Inferior parietal cortex (tissue), 1 donor: ENCODE results near the gene PRR7.

Source experiments
- DNase-seq: peaks from one replicate; pipeline ENCODE4 v3.0.0-alpha.2; 2016; ENCODE audit errors: extremely low spot score

The PRR7 gene

DNA sequence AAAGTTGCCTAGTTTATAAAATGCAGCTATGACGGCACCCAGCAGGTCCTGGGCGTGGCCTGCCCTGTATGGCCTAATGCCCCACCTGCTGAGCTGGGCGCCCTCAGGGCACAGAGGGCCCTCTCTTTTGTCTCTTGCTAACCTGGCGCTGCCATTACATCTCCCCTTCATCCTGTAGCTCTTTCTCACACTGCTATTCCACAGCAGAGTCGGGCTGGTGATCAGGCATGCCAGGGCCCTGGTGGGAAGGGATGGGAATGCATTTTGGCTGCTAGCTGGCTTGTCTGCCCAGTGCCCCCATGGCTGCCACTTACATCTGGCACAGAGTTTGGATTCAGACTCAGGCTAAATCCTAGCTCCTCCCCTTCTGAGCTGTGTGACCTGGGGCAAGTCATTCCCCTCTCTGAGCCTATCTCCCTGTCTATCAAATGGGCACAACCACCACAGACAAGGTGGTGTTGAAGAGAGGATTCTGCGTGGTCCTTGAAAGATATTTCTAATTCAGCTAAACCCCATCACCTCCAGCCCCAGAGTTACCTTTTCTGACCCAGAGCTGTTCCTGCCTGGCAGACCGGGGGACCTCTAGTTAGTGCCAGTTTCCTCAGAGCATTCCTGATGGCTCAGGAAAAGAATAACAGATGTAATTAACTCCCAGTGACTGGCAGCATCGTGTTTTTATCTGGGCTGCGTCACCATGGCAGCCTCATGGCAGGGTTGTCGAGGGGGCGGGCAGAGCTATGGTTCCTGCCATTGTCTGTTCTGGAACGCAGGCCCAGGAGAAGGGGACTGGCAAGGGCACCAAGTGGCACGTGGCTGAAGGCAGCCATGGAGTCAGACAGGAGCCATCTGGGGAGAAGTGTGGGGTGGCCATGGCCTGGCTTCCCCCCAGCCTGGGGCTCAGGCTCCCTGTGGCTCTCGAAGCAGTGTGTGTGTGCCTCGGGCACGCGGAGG lies 6.3 kb downstream of the PRR7 start:
- DNase-seq: no peak

- no peak for DNase-seq
Measured at GRCh38 chr5:177453852-177454396, 7.3 kb downstream of the PRR7 start.

DNA sequence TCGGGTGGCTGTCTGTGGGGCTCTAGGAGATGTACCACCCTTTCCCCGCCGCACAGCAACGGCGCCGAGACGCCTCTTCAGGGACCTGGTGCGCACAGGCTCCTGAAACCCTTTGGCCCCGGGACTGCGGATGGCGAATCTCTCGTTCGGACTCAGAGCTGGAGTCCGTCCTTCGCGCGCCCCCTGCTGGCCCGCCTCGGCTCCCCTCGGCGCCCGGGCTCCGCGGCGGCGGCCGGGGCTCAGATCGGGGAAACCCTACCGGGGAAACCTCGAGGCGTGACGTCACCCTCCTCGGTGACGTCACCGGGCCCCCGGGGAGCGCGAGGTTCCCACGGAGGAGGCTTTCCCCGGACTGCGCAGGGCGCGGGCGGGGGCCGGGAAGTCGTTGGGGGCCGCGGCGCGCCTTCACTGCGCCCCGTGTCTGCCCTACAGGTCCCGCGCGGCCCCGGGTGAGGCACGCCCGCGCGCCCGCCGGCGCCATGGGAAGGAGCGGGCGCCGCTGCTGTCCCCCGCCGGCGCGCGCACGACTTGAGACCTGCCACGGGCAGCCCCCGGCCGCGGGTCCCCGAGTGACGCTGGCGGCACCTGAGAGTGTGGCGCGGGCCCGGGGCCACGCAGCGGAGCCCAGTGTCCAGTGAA lies 7.9 kb downstream of the PRR7 start:
- DNase-seq: peak; percentile 85

GRCh38 chr5:177455036-177455660 lies 8.5 kb downstream of the PRR7 start:
- peak; percentile 66 for DNase-seq

GRCh38 chr5:177455661-177456590 lies 9.3 kb downstream of the PRR7 start:
- peak; percentile 80 for DNase-seq

DNA sequence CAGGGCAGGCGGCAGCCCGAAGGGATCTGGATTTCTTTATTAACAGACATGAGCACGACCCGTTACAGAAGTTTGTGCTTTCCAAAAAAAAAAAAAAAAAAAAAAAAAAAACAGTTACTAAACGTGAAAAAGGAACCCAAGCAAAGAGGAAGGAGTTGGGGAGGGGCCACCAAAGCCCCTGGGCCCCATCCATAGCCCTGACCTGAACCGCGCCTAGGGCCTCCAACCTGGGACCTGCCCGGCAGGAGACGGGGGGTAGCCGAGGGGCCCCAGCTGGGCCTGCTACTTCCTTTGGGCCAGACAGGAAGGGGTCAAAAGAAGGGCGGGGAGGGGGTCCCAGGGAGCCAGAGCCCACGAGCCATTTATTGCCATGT lies 10.0 kb downstream of the PRR7 start:
- no peak for DNase-seq

DNA sequence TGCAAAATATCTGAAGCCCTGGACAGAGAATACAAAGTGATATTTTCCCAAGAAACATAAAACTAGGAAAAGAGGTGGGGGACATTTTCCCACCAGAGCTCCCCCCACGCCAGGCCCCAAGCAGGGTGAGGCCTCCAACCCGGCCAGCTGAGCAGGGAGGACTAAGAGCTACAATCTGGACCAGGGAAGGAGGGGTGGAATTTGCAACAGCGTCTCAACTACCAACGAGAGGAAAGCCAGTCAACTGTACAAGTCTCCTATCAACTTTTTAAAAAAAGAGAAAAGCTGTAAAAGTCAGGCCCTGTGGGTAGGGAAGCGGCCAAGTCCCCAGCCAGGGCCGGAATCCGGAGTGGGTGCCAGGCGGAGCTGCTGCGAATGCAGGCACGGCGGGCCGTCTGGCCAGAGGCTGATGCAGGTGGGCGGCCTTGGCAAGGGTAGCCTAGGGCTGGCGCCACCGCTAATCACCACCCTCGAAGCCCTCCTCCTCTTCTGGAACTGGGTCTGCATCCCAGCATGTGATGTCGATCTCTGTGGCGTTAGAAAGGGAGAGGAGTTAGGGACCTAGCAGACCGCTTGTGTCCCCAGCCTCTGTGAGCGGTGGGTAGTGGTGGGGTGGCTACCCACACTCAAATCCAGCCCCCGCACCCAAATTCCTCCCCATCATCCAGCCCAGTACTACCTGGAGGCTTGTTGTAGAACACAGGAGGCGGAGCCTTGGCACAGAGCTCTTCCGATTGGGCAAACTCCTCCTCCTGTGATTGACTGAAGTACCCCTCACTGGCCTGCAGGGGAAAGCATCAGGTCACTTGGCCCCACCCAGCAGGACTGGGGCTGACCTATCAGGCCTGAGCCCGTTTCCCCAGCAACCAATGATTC lies 10.6 kb downstream of the PRR7 start:
- peak; percentile 93 for DNase-seq

DNA sequence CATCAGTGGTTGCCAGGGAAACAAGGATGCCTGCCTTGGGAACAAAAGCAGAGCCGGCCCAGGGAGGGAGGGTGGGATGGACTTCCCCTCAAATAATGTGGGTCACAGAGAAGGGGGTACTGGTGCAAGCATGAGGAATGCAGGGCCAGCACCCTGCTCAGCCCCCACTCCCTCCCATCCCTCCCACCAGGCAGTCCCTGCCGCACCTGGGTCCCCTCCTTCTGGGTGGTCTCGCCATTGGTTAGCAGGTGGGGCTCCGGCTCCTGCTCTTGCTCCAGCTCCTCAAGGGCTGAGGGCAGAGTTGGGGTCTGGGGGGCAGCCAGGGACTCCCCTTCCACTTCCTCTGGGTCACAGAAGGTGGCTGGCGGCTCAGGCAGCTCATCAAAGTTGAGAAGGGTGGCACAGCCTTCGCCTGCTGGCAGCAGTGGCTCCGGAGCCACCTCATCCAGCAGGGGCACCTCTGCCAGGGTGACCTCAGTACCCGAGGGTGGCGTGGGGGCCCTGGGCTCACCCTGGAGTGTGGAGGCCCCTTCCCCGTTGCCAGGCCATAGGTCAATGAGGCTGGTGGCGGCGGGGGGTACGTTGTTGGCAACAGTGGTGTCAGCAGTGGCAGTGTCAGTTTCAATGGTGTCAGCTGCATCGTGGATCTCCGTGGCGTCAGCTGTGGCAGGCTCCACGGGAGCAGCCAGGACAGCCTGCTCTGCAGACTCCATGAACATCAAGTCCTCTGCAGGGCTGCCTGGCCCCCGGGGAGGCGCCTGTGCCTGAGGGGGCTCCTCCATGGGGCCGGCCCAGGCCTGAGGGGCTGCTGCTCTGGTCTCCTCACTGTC lies 11.5 kb downstream of the PRR7 start:
- no peak for DNase-seq

DNA sequence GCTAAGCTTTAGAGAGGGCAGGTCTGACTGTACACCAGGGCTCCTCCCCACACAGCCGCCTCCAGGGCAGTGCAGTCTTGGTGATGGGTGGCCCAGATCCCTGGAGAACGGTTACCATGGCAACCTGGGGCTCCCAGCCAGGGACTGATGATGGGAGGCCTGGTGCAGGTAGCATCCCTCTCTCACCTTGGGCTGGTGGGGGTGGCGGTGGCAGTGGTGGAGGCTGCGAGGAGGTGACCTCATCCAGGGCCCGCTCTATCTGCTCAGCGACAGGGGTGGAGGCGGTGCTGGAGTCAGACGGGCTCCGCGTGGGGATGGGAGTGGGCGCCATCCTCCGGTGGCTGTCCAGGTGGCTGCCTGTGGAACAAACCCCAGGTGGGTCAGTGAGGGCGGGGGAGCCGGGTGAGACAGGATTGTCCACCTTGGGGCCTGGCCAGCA lies 12.3 kb downstream of the PRR7 start:
- DNase-seq: no peak

DNA sequence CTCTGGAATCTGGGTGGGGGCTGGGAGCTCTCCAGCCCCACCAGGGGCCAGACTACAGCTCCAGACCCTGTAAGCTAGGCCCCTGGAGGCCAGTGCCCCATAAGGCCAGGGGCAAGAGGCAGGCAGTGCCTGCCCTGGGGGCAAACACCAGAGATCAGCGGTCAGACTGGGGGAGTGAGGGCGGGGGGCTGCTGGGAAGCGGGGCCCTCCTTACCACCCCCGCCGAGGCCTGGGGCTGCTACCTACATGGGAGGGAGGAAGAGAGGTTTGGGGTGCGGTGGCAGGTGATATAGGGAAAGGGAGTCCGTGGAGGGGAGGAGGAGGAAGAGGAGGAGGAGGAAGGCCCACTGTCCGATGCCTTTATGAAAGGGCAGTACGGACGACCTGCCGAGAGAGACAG lies 12.7 kb downstream of the PRR7 start:
- no peak for DNase-seq

DNA sequence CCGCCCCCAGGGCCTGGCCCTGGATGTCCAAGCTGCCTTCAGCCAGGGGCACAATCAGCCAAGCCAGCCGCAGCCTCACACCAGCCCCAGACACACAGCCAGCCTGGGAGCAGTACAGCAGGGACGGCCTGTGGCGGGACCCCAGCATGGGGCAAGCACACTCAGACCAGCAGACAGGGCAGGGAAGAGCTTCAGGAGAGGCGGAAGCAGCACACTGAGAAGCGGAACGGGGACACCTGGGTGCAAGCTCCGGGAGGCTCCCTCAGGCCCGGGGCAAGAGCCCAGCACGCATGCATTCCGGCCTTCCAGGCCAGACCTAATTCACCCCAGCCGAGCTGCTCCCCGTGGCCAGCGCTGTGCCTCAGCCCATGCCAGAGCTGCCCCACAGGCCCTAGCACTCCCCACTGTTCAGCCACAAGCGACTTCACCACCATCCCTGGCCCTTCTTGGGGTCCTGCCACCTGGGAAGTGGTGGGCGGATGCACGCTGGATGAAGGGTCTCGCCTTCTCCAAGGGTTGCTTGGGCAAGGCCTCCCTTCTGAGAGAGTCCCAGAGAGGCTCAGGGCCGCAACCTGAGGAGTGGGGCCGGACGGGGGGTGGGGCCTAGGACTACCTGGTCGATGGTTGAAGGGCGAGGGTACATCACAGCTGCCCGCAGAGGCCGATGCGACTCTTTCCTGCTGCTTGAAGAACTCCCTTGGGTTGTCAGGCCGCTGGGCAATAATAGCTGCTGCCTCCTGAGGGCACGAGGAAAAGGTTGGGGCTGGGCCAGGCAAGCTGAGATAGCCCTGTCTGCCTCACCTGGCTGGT lies 13.4 kb downstream of the PRR7 start:
- DNase-seq: no peak

DNA sequence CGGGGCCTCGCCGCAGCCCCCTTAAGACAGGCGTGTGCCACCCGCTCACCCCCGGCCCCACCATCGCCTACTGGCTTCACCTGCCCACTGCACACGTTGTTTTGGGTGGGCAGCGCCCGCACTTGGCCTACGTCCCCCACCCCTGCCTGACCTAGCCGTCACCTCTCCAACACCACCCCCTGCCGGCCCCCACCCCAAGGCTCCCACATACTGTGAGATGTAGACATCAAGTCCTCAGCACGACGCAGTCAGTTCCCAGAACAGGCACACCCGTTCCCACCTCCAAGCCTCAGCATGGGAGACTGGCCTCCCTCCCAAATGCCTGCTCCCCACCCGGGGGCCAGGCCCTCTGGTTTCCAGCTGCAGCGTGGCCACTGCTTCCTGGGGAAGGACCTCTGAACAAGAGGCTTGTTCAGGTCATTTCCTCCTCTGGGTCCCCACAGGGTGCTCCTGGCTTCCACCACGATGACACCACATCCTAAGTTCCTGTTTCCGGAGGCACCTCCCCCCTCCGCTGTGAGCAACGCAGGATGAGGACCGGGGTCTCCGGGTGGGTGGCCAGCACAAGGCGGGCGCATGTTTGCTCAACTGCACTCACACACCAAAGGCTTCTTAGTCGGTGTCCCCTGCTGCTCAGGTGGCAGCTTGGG lies 15.5 kb downstream of the PRR7 start:
- no peak for DNase-seq

DNA sequence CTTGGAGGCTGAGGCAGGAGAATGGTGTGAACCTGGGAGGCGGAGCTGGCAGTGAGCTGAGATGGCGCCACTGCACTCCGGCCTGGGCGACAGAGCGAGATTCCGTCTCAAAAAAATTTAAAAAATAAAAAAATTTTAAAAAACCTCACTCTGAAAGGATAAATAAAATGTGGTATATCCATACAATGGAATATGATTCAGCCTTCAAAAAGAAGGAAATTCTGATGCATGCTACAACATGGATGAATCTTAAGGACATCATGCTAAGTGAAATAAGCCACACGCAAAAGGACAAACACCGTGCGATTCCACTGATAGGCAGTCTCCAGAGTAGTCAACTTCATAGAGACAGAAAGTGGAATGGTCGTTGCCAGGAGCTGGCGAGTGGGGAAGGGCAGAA lies 18.4 kb downstream of the PRR7 start:
- DNase-seq: no peak

- DNase-seq: no peak
Measured at GRCh38 chr5:177466861-177467260, 20.2 kb downstream of the PRR7 start.

DNA sequence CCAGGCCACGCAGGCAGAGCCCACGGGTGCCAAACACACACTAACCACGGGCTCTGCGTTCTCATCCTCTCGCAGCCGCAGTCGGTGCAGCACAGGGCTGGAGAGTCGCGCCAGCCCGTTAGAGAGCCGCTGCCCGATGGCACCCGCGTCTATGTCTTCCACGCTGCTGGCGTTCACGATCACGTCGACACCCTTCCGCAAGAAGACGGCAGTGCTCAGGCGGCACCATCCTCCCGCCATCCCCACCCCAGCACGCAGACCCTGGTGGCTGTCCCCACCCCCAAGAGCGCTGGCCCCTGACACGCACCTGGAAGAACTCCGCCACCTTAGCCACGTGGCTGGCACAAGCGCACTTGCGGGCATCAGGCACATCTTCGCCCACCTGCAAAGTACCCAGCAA lies 20.8 kb downstream of the PRR7 start:
- DNase-seq: no peak

- DNase-seq: no peak
Measured at GRCh38 chr5:177468329-177468684, 21.7 kb downstream of the PRR7 start.

DNA sequence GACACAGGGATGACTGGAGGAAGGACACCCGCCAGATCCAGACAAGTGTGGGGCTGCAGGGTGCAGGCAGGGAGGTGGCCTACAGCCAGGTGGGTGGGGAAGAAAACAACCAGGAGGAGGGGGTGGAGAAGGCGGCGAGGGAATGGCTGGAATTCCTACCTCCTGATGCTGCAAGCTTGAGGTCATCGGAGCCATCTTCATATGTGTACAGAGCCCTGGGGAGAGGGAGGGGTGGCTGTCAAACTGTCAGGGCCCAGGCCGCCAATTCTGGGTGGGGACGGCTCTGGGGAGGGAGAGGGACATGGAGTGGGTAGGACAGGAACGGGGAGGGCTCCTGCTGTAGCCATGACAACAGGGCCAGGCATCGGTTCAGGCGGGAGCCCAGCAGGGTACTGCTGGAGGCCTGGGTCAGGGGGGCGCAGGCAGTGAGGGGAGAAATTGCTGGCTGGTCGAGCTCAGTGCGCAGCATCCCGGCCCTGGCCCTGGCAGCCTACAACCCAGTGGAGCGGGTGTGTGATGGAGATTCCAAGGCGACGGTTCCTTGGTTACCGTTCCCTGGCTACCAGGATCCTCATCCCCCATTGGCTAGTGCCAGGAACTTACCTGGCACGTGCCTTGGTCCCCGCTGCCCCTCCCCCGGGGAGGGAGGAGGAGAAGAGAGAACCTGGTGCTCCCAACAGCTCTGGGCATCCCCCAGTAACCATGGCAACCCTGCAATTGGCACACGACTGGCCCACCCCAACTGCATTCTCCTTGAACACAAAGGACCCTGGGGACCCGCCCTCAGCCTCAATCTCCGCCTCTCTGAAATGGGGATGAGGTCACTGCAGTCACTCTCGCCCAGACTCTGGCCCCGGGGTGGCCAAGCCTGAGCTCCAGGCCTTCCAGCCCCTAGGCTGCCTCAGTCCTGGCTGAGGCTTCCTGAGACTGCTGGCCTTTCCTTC lies 22.3 kb downstream of the PRR7 start:
- DNase-seq: no peak
